Left forelimb (tissue), 1 donor: ENCODE data around the gene RBMS2.

ENCODE experiments used
- DNase-seq: peaks from one replicate; pipeline ENCODE4 v3.0.0-alpha.2; 2018; ENCODE audit warnings: low spot score

Gene RBMS2

DNA sequence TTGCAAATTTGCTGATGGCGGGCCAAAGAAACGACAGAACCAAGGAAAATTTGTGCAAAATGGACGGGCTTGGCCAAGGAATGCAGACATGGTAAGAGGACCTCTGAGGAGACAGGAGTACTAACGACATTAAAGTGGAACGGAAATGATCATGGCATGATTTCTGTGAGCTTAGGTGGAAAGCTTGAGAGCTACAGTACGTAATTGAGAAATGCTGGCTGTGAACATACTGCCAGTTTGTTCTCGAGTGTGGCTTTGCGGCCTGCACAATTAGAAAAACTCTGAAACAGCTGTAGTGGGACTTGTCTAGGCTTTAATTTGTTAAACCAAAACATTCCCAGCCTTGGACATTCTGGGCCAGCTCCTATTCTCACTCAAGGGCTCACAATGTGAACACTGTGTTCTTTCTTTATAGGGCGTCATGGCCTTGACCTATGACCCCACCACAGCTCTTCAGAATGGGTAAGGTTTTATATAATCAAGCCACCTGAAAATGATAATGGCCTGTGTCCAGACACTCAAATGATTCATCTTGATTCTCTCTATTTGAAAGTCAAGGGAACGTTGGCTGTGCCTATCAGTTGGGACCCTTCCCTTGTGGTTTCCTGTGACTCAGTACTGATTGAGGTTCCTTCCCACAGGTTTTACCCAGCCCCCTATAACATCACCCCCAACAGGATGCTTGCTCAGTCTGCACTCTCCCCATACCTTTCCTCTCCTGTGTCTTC is 60.0 kb downstream of the RBMS2 start:
- no peak for DNase-seq

DNA sequence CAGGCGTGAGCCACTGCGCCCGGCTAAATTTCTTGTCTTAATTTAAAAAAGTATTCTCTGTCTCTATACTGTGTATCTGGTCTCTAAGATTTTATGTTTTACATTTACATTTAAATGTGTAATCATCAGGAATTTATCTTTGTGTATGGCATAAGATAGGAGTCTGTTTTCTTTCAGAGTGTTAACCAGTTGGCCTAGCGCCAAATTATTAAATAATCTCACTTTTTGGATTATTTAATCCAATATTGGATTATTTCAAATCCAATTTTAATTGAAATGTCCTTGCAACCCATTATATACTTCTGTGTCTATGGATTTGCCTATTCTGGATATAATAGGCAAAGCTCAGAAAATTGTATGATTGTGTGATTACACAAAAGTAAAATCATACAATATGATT is 63.5 kb downstream of the RBMS2 start:
- no peak for DNase-seq

DNA sequence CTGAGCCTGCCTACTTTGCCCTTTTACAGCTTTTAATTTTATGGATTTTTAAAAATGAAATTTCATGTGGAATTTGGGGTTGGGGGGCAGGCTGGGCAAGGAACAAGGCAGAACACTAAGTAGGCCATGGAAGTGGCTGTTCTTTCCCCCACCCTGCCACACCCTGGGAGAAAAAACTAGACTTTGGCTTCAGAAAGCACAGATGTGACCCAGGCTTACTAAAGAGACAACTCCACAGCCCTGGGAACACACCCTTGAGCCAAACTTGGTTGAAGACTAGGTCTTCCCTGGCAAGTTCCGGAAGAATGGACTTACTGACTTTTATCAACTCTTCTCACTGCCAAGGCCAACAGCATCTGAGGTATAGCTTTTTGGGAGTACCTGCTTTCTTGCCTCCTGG is 68.2 kb downstream of the RBMS2 start:
- DNase-seq, result no peak

DNA sequence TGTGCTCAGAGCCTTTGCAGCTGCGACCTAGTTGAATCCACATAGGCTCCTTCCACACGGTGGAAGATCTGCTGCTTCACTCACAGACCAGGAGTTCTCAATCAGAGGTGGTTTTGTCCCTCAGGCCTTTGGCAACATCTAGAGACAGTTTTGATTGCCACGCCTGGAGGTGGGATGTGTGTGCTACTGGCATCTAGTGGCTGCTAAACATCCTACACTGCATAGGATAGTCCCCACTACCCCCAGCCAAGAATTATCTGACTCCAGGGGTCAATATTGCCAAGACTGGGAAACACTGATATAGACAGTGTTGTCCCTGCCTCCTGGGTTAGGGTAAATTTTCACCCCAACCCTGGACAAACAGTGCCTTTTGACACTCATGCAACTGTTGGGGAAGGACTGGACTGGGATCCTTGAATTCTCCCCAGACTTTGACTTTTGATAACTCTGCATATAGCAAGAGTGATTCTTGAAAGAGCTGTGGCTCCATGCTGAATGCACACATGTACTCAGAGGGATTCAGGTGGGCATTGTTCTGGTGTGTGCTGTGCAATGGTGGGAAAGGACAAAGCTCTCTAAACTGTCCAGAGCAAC is 68.7 kb downstream of the RBMS2 start:
- no peak for DNase-seq

DNA sequence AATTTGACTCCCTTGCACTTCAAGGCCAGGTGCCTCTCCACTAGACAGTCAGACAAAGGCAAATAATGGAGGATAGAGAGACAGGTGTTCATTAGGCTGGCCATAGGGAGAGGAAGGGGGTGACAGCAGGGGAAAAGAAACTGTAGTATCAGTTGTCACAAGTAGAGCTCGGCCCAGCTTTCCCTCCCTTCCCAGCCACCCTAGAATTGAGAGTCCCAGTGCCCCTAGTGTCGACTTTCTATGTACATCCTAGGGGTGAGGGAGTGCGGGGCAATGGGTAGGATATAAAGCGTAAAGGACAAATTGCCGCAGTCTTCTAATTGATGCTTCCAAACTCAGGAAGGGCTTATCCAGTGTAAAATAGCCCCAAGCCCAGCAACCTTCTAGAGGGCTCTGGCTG is 69.5 kb downstream of the RBMS2 start:
- no peak for DNase-seq

DNA sequence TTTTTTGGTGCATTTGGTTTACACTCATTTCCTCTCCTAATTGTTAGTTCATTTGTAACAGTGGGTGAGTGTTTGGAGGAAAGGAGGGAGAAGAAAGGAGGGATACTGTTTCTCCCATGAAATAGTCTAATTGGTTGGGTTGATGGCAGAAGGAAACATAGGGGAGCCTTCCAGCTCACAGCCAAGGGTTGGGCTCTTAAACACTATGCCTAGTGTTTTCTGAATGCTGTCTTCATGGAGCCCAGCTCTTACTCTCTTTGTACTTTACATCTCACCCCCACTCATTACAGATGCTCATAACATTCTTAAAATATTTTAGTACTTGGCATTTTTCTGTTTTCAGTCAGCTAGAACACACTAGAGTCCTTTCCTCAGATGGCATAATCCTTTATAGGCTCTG is 70.3 kb downstream of the RBMS2 start:
- DNase-seq, result no peak

DNA sequence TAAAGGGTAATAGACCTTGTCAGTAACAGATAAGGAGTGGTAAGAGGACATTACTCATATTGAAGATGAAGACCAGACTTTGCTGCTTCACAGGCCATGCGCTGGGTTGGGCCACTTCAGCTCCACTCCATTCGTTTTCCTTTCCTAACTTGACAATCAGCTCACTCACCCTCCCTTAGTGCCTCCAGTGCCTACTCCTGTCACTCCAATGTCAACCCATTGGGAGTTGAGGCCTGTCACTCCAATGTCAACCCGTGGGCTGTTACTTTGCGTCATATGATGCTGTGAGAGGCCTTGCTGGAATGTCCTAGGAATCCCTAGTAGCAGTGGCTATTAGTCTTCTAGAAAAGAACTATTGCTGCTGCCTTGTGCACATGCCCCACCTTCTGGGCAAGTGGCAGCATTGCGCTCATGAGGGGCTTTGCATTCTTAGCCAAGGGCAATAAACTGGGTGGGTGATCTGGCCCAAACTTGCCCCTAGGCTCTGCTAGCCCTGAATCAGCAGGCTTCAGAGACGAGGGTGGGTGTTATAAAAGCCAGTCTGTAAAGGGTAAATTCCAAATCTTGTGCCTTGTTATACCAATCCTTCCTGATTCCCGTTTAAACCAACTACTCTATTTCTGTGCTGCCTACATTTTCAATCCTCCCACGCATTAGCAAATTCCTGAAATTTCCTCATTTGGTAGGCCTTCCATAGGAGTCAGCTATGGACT is 72.4 kb downstream of the RBMS2 start:
- no peak for DNase-seq

DNA sequence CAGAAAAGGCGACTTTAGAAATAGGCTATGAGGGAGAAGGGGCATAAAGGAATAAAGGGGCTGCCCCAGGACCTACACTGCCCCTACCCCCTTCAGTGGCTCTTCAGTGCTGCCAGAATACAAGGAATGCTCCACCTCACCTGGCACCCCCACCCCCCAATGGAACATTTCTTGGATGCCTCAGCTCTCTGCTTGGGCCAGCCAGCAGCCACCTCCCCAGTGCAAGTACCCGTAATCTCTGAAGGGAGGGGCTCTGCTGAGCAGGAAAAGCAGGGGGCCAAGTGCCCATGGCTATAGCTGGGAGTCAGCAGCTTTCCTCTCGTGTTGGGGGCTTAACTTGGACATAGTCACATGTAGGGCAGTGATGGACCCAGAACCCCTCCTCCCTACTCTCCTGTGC is 75.2 kb downstream of the RBMS2 start:
- no peak for DNase-seq

DNA sequence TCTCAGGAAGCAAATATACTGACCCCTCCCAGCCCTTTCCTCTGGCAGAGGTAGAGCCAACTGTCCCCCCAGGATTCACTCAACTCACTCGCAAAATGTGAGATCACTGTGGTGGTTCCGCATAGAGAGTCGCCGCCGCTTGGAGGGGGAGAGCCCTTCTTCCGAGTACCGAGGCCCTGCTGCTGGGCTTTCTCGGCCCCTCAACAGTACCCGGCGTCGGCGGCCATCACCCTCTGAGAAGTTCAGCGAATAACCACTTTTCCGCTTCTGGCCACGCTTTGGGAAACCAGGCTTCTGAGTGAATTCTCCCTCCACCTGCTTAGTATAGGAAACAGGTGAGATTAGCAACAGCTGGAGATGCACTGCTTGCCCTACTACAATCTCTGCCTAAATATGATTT is 77.4 kb downstream of the RBMS2 start:
- DNase-seq, result no peak

DNA sequence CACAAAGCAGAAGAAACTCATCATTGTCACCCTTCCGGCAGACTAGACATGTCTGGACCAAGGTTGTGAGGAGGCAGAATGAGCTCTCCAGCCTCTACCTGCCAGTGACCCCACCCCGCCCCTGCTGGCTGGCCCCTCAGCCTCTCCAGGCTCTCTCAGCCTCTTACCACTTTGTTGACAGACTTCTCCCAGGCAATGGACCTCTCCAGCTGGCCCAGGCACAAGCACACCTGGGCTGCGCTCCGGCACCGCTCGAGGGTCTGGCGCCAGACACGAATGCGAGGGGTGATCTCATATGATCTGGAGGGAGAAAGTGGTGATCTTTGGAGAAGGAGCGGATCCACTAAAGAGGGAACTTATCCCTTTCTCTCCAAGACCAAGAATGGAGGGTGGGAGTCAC is 78.2 kb downstream of the RBMS2 start:
- no peak for DNase-seq

DNA sequence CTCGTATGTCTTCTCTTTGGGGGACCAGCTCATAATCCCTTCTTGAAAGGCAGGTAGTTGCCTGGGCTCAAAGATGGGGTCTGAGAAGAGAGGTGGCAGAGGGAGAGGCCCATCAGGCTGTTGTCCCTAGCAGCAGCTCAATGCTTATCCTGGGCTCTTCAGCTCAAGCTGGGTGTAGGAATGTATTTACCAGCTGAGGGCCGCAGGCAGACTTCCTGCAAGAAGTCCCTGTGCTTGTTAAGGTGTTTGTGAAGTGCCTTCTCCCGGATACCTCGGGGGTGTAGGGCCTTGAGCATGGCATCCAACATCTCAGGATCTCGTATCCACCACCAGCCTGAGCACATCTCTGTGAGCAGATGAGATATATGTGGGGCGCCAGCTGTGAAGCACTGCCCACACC is 79.1 kb downstream of the RBMS2 start:
- no peak for DNase-seq

DNA sequence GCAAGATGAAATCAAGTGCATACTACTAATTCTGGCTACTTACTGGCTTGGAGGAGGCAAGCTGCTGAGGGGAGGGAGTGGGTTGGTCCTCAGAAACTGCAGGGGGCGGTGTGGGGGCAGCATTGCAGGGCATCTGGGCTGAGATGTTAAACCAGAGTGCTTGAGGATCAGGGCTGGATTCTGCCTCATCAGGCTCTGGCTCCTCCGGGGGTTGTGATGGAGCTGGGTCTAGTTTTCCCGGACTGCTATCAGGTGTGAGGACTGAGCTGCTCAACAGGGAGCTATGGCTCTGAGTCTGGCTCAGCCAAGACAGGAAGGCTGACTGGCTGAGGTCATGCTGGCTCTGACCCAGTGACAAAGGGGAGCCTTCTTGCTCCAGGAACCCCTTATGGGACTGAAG is 79.9 kb downstream of the RBMS2 start:
- no peak for DNase-seq

DNA sequence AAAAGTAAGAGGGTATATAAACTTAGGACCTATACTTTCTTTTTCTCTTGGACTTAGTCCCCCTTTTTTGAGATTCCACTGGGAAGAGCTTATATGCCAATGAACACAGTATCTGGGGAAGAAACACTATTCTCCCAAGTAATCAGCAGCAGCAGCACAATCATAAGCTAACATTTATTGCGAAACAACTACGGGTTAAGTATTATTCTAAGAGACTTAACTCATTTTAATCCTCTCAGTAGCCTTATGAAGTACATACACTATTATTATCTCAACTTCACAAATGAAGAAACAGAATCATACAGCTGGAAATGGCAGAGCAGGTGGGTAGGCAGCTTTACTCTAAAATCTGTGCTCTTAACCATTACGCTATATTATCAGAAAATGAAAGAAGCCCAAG is 80.6 kb downstream of the RBMS2 start:
- no peak for DNase-seq

DNA sequence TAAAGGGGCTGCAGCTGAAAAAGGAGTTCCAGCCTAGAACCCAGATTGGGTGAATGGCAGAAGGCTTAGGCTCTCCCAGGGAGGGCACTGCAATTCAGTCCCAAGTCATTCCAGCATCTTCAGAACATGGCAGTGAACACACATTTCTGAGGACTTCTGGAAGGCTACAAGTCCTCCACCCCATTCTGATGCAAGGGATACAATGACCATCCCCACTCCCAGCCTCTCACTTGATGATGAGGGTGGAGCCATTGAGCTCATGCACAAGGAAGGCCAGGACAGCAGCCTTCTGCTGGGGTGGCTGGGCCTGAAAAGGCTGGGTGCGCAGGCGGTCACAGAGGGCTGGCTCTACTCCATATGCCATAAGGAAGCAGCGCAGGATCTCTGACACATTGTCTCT is 82.7 kb downstream of the RBMS2 start:
- no peak for DNase-seq

DNA sequence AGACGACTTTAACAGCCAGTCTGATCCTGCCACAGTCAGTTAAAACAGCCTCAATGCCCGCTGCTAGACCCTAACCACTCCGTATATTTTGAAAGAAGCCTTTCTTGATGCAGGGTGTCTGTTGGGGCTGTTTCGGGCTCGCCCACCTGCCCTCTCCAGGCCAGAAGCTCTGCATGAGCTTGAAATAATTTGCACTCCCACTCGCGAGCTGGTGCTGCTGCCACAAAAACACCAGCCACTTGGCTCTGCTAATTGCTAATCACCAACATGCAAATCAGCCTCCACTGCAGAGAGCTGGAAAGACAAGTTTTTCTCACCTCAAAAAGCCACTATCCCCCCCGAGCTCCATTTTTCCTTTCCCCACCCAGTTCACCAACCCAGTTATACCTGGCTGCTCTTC is 93.0 kb downstream of the RBMS2 start:
- no peak for DNase-seq

DNA sequence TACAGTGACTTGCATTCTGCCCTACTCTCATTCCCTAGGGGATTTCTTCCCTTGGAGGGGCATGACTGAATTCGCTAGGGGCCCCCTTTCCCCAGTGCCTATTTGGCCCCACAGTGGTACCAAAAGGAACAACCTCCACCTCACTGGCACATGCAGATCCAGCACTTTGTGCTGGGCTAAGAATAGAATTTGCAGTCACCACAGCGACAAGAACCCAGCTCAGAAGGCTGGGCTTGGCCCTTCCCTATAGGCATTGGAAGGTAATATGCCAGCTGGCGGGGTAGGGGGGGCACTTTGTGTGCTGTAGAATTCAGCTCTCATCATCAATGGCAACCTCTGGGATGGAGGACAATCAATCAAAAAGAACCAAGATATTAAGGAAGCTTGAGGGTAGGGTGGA is 94.6 kb downstream of the RBMS2 start:
- no peak for DNase-seq

DNA sequence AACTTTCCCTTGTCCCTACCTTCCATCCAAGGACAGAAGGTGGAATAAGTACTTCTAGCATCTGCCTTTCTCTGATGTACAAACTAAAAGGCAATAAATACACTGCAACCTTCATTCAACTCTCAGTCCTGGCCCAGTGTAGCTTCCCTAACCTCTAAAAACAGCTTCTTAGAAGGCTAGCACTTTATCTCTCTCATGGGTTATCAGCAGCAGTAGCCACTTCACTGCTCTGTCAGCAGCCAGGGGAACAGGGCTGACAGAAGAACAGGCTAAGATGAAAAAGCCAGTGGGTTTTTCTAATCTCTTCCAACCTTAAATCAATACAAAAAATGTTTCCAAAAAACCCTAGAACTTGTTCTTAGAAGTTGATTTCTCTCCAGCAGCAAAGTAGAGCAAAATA is 95.3 kb downstream of the RBMS2 start:
- no peak for DNase-seq

DNA sequence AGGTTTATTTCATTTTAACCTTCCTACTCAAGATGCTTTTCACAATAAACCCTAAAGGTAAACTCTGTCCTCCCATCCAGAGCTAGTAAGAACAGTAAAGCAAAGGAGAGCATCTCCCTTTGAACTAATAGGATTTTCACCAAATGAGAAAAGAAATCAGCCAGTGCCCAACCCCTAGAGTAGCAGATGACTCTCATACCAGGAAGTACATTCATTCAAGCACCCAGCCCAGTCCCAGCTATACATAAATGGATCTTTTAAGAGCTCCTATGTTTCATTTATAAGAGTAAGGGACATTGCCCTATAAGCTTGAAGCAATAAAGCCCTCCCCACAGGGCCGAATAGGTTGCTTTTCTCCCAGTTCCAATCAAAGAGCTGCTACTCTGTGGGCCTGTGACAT is 100.9 kb downstream of the RBMS2 start:
- no peak for DNase-seq

DNA sequence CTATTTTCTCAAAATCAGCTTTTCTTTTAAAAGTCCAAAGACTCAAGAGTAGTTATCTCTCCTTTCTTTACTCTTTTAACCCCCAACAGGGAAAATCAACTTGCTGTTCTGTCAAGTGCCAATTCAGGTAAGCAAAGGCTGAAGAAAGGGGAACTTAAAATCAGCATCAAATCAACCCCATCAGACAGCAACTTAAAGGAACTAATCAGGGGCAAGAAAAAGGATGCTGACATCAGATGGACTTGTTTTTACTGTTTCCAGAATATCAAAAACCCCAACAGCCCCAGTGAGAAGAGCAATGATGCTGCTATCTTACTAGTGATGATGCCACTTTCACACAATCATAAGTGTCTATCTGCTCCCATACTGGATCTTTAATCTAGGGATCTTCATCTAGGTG is 105.1 kb downstream of the RBMS2 start:
- DNase-seq, result no peak

DNA sequence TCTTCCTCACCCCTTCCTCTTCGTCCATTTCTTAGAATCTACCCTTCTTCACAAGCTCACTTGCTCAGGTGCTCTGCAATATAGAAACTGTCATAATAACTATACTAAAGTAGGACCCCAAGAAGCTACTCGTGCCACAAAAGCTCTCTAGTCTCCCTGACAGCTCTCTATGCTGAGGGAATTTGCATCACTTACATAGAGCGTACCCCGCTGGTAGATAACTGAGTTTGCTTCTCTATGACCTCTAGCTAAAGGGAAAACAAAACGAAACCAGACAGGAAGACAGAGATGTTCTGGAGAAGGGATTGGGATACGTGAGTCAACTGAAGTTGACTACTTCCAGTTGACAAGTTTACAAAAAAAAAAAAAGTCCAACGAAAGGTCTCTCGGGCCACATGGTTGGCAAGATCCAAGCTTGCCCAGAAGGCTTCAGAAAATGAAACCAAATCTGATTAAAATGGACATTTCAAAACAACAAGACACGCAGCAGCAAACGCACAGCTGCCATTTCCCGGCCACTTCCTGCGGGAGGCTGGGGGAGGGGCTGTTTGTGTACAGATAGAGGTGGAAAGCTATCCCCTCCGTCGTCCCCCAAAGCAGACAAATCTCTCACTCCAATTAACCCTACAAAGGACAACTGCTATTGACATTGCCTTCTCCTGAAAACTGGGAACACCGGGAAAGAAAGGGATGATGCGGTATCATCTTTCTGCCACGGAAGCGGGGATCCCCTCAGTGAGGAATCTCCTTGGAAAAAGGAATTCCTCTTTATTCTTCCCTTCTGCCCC is 107.2 kb downstream of the RBMS2 start:
- no peak for DNase-seq

DNA sequence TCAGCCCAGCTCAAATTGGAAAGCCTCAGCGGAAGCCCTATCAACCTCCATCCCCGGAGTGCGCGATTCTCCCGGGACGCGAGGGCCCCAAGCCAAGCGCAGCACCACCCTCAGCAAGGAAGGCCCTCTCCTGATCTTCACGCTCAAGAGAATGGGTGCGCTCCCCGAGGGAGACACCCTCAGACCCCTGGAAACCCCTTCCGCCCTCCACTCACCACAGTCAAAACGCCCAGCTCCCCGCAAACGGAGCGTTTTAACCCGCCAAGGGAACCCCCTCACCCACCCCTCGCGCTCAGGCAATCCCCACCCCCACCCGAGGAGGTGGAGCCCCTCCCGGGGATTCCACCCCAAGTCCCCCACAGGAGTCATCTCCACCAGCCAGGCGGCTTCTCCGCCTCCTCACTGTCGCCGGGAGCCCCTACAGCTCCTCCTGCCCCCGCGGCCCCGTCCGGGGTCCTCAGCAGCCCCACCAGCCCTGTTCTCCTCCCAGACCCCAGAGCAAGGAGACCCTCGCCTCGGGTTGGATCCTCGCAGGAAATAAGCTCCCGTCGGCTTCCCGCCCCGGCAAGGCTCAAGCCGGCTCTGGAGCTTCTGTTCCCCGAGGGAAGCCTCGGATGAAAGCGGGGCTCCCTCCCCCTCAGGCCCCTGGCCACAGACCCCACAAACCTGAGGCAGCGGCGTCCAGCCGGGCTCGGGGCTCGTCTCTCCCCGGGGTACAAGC is 108.0 kb downstream of the RBMS2 start:
- DNase-seq, result no peak

DNA sequence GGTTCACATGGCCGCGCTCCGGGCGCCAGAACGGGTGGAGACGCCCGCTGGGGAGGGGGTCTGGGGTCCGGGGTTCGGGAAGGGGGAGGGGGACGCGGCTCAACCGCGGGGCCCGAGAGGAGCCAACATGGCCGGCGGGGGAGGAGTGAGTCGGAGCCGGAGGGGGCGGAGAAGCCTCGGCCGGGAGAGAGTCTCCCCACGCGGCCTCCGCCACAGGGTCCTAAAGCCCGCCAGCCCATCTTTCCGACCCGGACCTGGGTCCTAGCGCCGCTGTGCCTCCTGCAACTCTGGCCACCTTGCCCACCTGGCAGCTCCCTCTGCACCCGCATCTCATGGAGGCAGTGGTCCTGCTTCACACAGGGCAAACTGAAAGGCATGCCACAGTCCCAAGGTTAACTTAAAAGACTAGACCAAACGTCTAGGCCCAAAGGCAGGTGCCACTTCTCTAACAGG is 108.6 kb downstream of the RBMS2 start, which contains the start of gene BAZ2A:
Gene BAZ2A (minus strand): TSS at position 147 of the 453 bp plus-strand sequence. CDS start 12,796 bp downstream, outside the sequence.
- peak; percentile 91 for DNase-seq
